Karpas-422 (cell line): ENCODE results near the gene HDAC9. TPM values are rescaled to one million over a fixed set of nuclear protein-coding genes. Genes with fewer than 3 reads are reported as not detected.

Source experiments
- DNase-seq: peaks from one replicate; pipeline ENCODE4 v3.0.0-alpha.2; 2015
- H2AFZ ChIP-seq: fragments of 200-600 bp; sonication (generic); 2 replicates; pipeline ENCODE4 v1.6.1; 2014; ENCODE audit warnings: antibody characterized with exemption, low read length, mixed read lengths
- H3K27ac ChIP-seq: fragments of 200-600 bp; sonication (generic); 2 replicates; pipeline ENCODE4 v1.5.1; 2014; ENCODE audit warnings: mild to moderate bottlenecking, low read length, moderate library complexity
- H3K27me3 ChIP-seq: fragments of 200-600 bp; sonication (generic); 2 replicates; pipeline ENCODE4 v1.6.1; 2014; ENCODE audit warnings: low read length, mixed read lengths
- H3K36me3 ChIP-seq: fragments of 200-600 bp; sonication (generic); 2 replicates; pipeline ENCODE4 v1.6.1; 2014; ENCODE audit warnings: low read length, mixed read lengths; ENCODE audit not compliant: insufficient read depth
- H3K4me1 ChIP-seq: fragments of 200-600 bp; sonication (generic); 2 replicates; pipeline ENCODE4 v1.6.1; 2014; ENCODE audit warnings: mild to moderate bottlenecking, low read length, mixed read lengths
- H3K4me2 ChIP-seq: fragments of 200-600 bp; sonication (generic); 2 replicates; pipeline ENCODE4 v1.6.1; 2014; ENCODE audit warnings: low read length, low read depth, mild to moderate bottlenecking; ENCODE audit not compliant: poor library complexity, severe bottlenecking
- H3K4me3 ChIP-seq: fragments of 200-600 bp; sonication (generic); 2 replicates; pipeline ENCODE4 v1.5.1; 2014; ENCODE audit warnings: mild to moderate bottlenecking, antibody characterized with exemption, low read length, mixed read lengths
- H3K79me2 ChIP-seq: fragments of 200-600 bp; sonication (generic); 2 replicates; pipeline ENCODE4 v1.6.1; 2014; ENCODE audit warnings: mild to moderate bottlenecking, low read length, mixed read lengths
- H3K9ac ChIP-seq: fragments of 200-600 bp; sonication (generic); 2 replicates; pipeline ENCODE4 v1.6.0; 2014; ENCODE audit warnings: low read length
- H3K9me2 ChIP-seq: fragments of 200-600 bp; sonication (generic), shearing (Covaris generic); replicated peaks from 2 replicates; pipeline ENCODE4 v1.6.0; 2014; ENCODE audit warnings: mild to moderate bottlenecking, low read length, moderate library complexity; ENCODE audit not compliant: insufficient read depth
- H3K9me3 ChIP-seq: fragments of 300-700, 200-600 bp; sonication (generic); 2 replicates; pipeline ENCODE4 v1.6.1; 2014; ENCODE audit warnings: low read length, mixed read lengths
- H4K20me1 ChIP-seq: fragments of 200-600 bp; sonication (generic); 2 replicates; pipeline ENCODE4 v1.6.1; 2014; ENCODE audit warnings: mild to moderate bottlenecking, antibody characterized with exemption, low read length, low read depth; ENCODE audit not compliant: insufficient read depth
- total RNA-seq: library from RNA; depleted of rRNA; stranded (reverse); fragments of >200 nt; shearing (Covaris generic); gene quantifications from 2 replicates; pipeline ENCODE4 v1.2.3, GENCODE V29; 2014; ENCODE audit warnings: low replicate concordance

HDAC9 gene
- total RNA-seq, 1 experiment from 2014 or later = 5.2 TPM

GRCh38 chr7:18995811-18996426 is 500.4 kb downstream of the HDAC9 start:
- H3K79me2 ChIP-seq = no peaks in the 10 kb centered on the region
- no peaks in the 10 kb centered on the region for H3K4me1 ChIP-seq
- H3K36me3 ChIP-seq = no peaks in the 10 kb centered on the region
- H3K4me3 ChIP-seq = no peak overlapping the region
- DNase-seq = no peak
- no peak overlapping the region for H2AFZ ChIP-seq
- H4K20me1 ChIP-seq = no peaks in the 10 kb centered on the region
- no peaks in the 10 kb centered on the region for H3K9me2 ChIP-seq
- H3K9ac ChIP-seq = no peak overlapping the region
- H3K27ac ChIP-seq = no peak overlapping the region
- H3K9me3 ChIP-seq = no peaks in the 10 kb centered on the region
- no peaks in the 10 kb centered on the region for H3K27me3 ChIP-seq
- H3K4me2 ChIP-seq = no peak overlapping the region

- no peak overlapping the region for H3K9ac ChIP-seq
- H3K36me3 ChIP-seq = no peaks in the 10 kb centered on the region
- no peaks in the 10 kb centered on the region for H3K27me3 ChIP-seq
- H3K4me3 ChIP-seq = no peak overlapping the region
- no peaks in the 10 kb centered on the region for H3K4me1 ChIP-seq
- H3K79me2 ChIP-seq = no peaks in the 10 kb centered on the region
- no peak overlapping the region for H3K4me2 ChIP-seq
- no peaks in the 10 kb centered on the region for H3K9me2 ChIP-seq
- no peaks in the 10 kb centered on the region for H4K20me1 ChIP-seq
- no peaks in the 10 kb centered on the region for H3K9me3 ChIP-seq
- no peak overlapping the region for H3K27ac ChIP-seq
- no peak for DNase-seq
- H2AFZ ChIP-seq = no peak overlapping the region
Observed at GRCh38 chr7:18996583-18996982, 501.0 kb downstream of the HDAC9 start.

GRCh38 chr7:18997477-18998150 is 502.1 kb downstream of the HDAC9 start:
- H2AFZ ChIP-seq = no peak overlapping the region
- H3K9me3 ChIP-seq = no peaks in the 10 kb centered on the region
- no peaks in the 10 kb centered on the region for H3K27me3 ChIP-seq
- H3K4me2 ChIP-seq = no peak overlapping the region
- DNase-seq = no peak
- H3K27ac ChIP-seq = no peak overlapping the region
- no peaks in the 10 kb centered on the region for H3K9me2 ChIP-seq
- H3K9ac ChIP-seq = no peak overlapping the region
- no peaks in the 10 kb centered on the region for H3K4me1 ChIP-seq
- H3K4me3 ChIP-seq = no peak overlapping the region
- no peaks in the 10 kb centered on the region for H3K79me2 ChIP-seq
- no peaks in the 10 kb centered on the region for H3K36me3 ChIP-seq
- H4K20me1 ChIP-seq = no peaks in the 10 kb centered on the region

- H3K9me3 ChIP-seq = no peaks in the 10 kb centered on the region
- no peak for DNase-seq
- H3K4me2 ChIP-seq = no peak overlapping the region
- H3K4me1 ChIP-seq = no peaks in the 10 kb centered on the region
- no peak overlapping the region for H3K27ac ChIP-seq
- no peaks in the 10 kb centered on the region for H3K79me2 ChIP-seq
- H3K36me3 ChIP-seq = no peaks in the 10 kb centered on the region
- no peak overlapping the region for H3K9ac ChIP-seq
- H3K27me3 ChIP-seq = no peaks in the 10 kb centered on the region
- no peak overlapping the region for H3K4me3 ChIP-seq
- no peaks in the 10 kb centered on the region for H4K20me1 ChIP-seq
- no peaks in the 10 kb centered on the region for H3K9me2 ChIP-seq
- no peak overlapping the region for H2AFZ ChIP-seq
Observed at GRCh38 chr7:19000410-19000809, 504.9 kb downstream of the HDAC9 start.

- no peaks in the 10 kb centered on the region for H3K9me2 ChIP-seq
- DNase-seq = no peak
- H3K36me3 ChIP-seq = no peaks in the 10 kb centered on the region
- no peak overlapping the region for H3K9ac ChIP-seq
- no peaks in the 10 kb centered on the region for H4K20me1 ChIP-seq
- H3K27ac ChIP-seq = no peak overlapping the region
- no peaks in the 10 kb centered on the region for H3K4me1 ChIP-seq
- H2AFZ ChIP-seq = no peak overlapping the region
- H3K4me3 ChIP-seq = no peak overlapping the region
- no peak overlapping the region for H3K4me2 ChIP-seq
- H3K79me2 ChIP-seq = no peaks in the 10 kb centered on the region
- H3K27me3 ChIP-seq = no peaks in the 10 kb centered on the region
- no peaks in the 10 kb centered on the region for H3K9me3 ChIP-seq
Observed at GRCh38 chr7:19001854-19002253, 506.3 kb downstream of the HDAC9 start.

- Histone ChIP-seq H3K79me2 (no peaks in the 10 kb centered on the region), H3K4me1 (no peaks in the 10 kb centered on the region), H3K27ac (no peak overlapping the region), H4K20me1 (no peaks in the 10 kb centered on the region), H3K4me2 (no peak overlapping the region), H3K27me3 (no peaks in the 10 kb centered on the region), H3K36me3 (no peaks in the 10 kb centered on the region), H3K9me3 (no peaks in the 10 kb centered on the region), H2AFZ (no peak overlapping the region), H3K9ac (no peak overlapping the region), H3K9me2 (no peaks in the 10 kb centered on the region), H3K4me3 (no peak overlapping the region)
- DNase-seq = no peak
Observed at GRCh38 chr7:19009241-19009935, 513.8 kb downstream of the HDAC9 start.

- DNase-seq = no peak
- Histone ChIP-seq H3K9me3 (no peaks in the 10 kb centered on the region), H3K9me2 (no peaks in the 10 kb centered on the region; the same call in 1 of the 2 replicates), H3K4me3 (no peak overlapping the region), H3K27me3 (no peaks in the 10 kb centered on the region), H3K36me3 (no peaks in the 10 kb centered on the region), H3K79me2 (no peaks in the 10 kb centered on the region), H3K9ac (no peak overlapping the region), H2AFZ (no peak overlapping the region), H3K4me1 (no peaks in the 10 kb centered on the region), H3K27ac (no peak overlapping the region), H3K4me2 (no peak overlapping the region), H4K20me1 (no peaks in the 10 kb centered on the region)
Observed at GRCh38 chr7:19009936-19010280, 514.4 kb downstream of the HDAC9 start.

GRCh38 chr7:19011212-19011611 is 515.7 kb downstream of the HDAC9 start:
- no peaks in the 10 kb centered on the region for H3K27me3 ChIP-seq
- H3K27ac ChIP-seq = no peak overlapping the region
- no peaks in the 10 kb centered on the region for H3K9me3 ChIP-seq
- DNase-seq = no peak
- no peak overlapping the region for H3K9ac ChIP-seq
- H4K20me1 ChIP-seq = no peaks in the 10 kb centered on the region
- no peaks in the 10 kb centered on the region for H3K4me1 ChIP-seq
- no peaks in the 10 kb centered on the region for H3K79me2 ChIP-seq
- no peak overlapping the region for H3K4me2 ChIP-seq
- H2AFZ ChIP-seq = no peak overlapping the region
- no peaks in the 10 kb centered on the region for H3K36me3 ChIP-seq
- H3K9me2 ChIP-seq = no peaks in the 10 kb centered on the region; the same call in 1 of the 2 replicates
- H3K4me3 ChIP-seq = no peak overlapping the region
